ENCODE data around the gene DDX55.
A peak's percentile ranks its signal among the peaks of the same experiment; 100 is the strongest.
"Not testable (repeated sequence)": the region's sequence is repeated elsewhere in the genome, so short reads cannot be mapped to it uniquely, and the experiment has no call there.

Gene DDX55

GRCh38 chr12:123578829-123579228 lies 23.1 kb upstream of the DDX55 start:
- H3K27ac ChIP-seq (ENCODE audit: low read depth, low read length, severe bottlenecking); H3K9me3 ChIP-seq (ENCODE audit: control insufficient read depth, low read length); H3K4me3 ChIP-seq (ENCODE audit: extremely low read depth, insufficient read depth, low read length, poor library complexity, severe bottlenecking); H3K36me3 ChIP-seq (ENCODE audit: control insufficient read depth, insufficient read depth, low read length); H3K4me1 ChIP-seq (ENCODE audit: control insufficient read depth, insufficient read depth, low read length, poor library complexity, severe bottlenecking): not testable (repeated sequence)
- 100% methylated on average over 1 of the region's 4 CpGs; no CpG with 5 or more reads in 1 of the 2 experiments for WGBS, 2 experiments (ENCODE audit: insufficient coverage in 2 of 2)

DNA sequence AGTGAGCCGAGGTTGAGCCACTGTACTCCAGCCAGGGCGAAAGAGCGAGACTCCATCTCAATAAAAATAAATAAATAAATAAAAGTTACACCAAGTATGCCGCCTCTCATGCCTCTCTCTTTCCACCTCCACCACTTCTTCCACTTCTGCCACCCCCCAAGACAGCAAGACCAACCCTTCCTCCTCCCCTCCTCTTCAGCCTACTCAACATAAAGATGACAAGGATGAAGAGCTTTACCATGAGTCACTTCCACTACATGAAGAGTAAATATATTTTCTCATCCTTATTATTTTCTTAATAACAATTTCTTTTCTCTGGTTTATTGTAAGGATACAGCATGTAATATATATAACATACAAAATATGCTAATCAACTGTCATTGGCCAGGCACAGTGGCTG lies 21.1 kb upstream of the DDX55 start:
- Histone ChIP-seq H3K9me3 (ENCODE audit: control insufficient read depth, low read length) (peaks cover 3% of the 10 kb centered on the region), H3K27ac (ENCODE audit: low read depth, low read length, severe bottlenecking) (no peak overlapping the region), H3K4me1 (ENCODE audit: control insufficient read depth, insufficient read depth, low read length, poor library complexity, severe bottlenecking) (peaks cover 8% of the 10 kb centered on the region), H3K36me3 (ENCODE audit: control insufficient read depth, insufficient read depth, low read length) (peaks cover 5% of the 10 kb centered on the region), H3K4me3 (ENCODE audit: extremely low read depth, insufficient read depth, low read length, poor library complexity, severe bottlenecking) (no peak overlapping the region)
- 100% methylated on average over 1 of the region's 4 CpGs; no CpG with 5 or more reads in 1 of the 2 experiments for WGBS, 2 experiments (ENCODE audit: insufficient coverage in 2 of 2)

DNA sequence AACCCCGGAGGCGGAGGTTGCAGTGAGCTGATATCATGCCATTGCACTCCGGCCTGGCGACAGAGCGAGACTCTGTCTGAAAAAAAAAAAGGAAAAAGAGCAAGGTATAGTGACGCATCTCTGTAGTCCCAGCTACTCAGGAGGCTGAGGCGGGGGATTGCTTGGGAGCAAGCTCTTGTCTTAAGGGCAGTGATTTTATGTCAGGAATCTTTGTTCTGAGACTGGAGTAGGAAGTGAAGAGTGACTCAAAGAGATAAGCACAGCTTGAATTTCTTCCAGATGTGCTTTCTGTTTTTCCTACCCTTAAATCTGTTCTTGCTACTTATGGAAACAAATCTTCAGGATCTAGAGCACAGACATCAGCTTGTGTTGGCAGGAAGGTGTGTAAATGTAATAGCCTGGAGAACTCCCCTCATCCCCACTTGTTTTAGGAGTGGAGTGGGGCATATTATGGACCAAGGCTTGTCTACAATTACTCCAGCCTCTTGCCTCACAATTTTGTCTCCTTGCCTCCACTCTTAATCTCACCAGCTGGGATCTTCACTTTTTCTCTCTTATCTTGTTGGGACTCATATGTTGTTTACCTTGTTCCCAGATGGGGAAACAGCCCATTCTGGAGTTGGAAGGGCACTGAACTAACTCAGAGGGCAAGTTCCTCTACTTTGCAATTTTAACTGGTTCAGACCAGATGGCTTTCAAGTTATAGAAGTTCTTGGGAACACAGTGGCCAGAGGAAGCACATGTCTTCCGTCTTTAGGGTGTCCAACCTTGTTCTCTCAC lies 10.0 kb upstream of the DDX55 start:
- WGBS, 2 experiments (ENCODE audit: insufficient coverage in 2 of 2), result 83 to 90% methylated on average over 7 to 8 of the region's 8 CpGs
- Histone ChIP-seq H3K36me3 (ENCODE audit: control insufficient read depth, insufficient read depth, low read length) (peaks cover 95% of the 10 kb centered on the region), H3K4me1 (ENCODE audit: control insufficient read depth, insufficient read depth, low read length, poor library complexity, severe bottlenecking) (peaks cover 21% of the 10 kb centered on the region), H3K27ac (ENCODE audit: low read depth, low read length, severe bottlenecking) (peak overlapping the region; percentile 29), H3K9me3 (ENCODE audit: control insufficient read depth, low read length) (no peaks in the 10 kb centered on the region), H3K4me3 (ENCODE audit: extremely low read depth, insufficient read depth, low read length, poor library complexity, severe bottlenecking) (no peak overlapping the region)

DNA sequence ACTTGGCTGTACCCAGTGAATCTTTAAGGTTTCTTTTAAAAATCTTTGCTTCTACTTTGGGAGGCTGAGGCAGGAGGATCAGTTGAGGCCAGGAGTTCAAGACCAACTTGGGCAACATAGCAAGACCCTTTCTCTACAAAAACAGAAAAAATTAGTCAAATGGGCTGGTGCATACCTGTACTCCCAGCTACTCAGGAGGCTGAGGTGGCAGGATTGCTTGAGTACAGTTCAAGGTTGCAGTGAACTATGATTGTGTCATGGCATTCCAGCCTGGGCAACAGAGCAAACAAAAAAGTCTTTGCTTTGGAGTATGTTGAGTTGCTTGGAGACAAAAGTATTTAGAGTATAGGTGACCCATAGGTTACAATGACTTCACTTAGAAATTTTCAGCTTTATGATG lies 6.2 kb upstream of the DDX55 start:
- Histone ChIP-seq H3K27ac (ENCODE audit: low read depth, low read length, severe bottlenecking) (no peak overlapping the region), H3K9me3 (ENCODE audit: control insufficient read depth, low read length) (no peaks in the 10 kb centered on the region), H3K4me1 (ENCODE audit: control insufficient read depth, insufficient read depth, low read length, poor library complexity, severe bottlenecking) (peaks cover 14% of the 10 kb centered on the region), H3K4me3 (ENCODE audit: extremely low read depth, insufficient read depth, low read length, poor library complexity, severe bottlenecking) (no peak overlapping the region), H3K36me3 (ENCODE audit: control insufficient read depth, insufficient read depth, low read length) (peaks cover 78% of the 10 kb centered on the region)

- Histone ChIP-seq H3K4me3 (ENCODE audit: extremely low read depth, insufficient read depth, low read length, poor library complexity, severe bottlenecking) (no peak overlapping the region), H3K36me3 (ENCODE audit: control insufficient read depth, insufficient read depth, low read length) (peaks cover 64% of the 10 kb centered on the region), H3K4me1 (ENCODE audit: control insufficient read depth, insufficient read depth, low read length, poor library complexity, severe bottlenecking) (peaks cover 1% of the 10 kb centered on the region), H3K27ac (ENCODE audit: low read depth, low read length, severe bottlenecking) (no peak overlapping the region), H3K9me3 (ENCODE audit: control insufficient read depth, low read length) (no peaks in the 10 kb centered on the region)
- WGBS, 2 experiments (ENCODE audit: insufficient coverage in 2 of 2), result 93 to 100% methylated on average over 3 of the region's 3 CpGs
Observed at GRCh38 chr12:123597100-123597499, 4.8 kb upstream of the DDX55 start.

GRCh38 chr12:123598522-123598921 lies 3.4 kb upstream of the DDX55 start:
- Histone ChIP-seq H3K9me3 (ENCODE audit: control insufficient read depth, low read length) (no peaks in the 10 kb centered on the region), H3K36me3 (ENCODE audit: control insufficient read depth, insufficient read depth, low read length) (peaks cover 51% of the 10 kb centered on the region), H3K4me1 (ENCODE audit: control insufficient read depth, insufficient read depth, low read length, poor library complexity, severe bottlenecking) (no peaks in the 10 kb centered on the region), H3K27ac (ENCODE audit: low read depth, low read length, severe bottlenecking) (peak overlapping the region; percentile 53), H3K4me3 (ENCODE audit: extremely low read depth, insufficient read depth, low read length, poor library complexity, severe bottlenecking) (no peak overlapping the region)
- WGBS, 2 experiments (ENCODE audit: insufficient coverage in 2 of 2), result 97 to 100% methylated on average over 2 of the region's 3 CpGs

- Histone ChIP-seq H3K4me3 (ENCODE audit: extremely low read depth, insufficient read depth, low read length, poor library complexity, severe bottlenecking) (no peak overlapping the region), H3K27ac (ENCODE audit: low read depth, low read length, severe bottlenecking) (peak overlapping the region; percentile 32), H3K4me1 (ENCODE audit: control insufficient read depth, insufficient read depth, low read length, poor library complexity, severe bottlenecking) (peaks cover 2% of the 10 kb centered on the region), H3K9me3 (ENCODE audit: control insufficient read depth, low read length) (no peaks in the 10 kb centered on the region), H3K36me3 (ENCODE audit: control insufficient read depth, insufficient read depth, low read length) (peaks cover 51% of the 10 kb centered on the region)
- 73 to 100% methylated on average over 1 of the region's 1 CpG for WGBS, 2 experiments (ENCODE audit: insufficient coverage in 2 of 2)
Observed at GRCh38 chr12:123599310-123599709, 2.6 kb upstream of the DDX55 start.

DNA sequence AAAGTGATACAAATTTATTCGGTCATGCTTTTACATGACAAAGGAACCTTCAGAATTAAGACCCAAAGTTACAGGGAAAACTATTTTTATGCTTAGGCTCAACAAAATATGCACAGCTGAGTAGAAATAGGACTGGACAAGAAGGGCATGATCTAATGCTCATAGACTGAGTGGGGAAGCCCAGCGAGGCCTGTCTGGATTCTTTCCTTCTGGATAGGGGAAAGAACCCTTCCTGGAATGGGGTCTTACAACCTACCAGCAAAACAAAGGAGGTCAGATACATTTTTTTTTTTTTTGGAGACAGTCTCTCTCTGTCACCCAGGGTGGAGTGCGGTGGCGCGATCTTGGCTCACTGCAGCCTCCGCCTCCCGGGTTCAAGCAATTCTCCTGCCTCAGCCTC lies 2.2 kb upstream of the DDX55 start:
- Histone ChIP-seq H3K4me3 (ENCODE audit: extremely low read depth, insufficient read depth, low read length, poor library complexity, severe bottlenecking) (no peak overlapping the region), H3K36me3 (ENCODE audit: control insufficient read depth, insufficient read depth, low read length) (peaks cover 52% of the 10 kb centered on the region), H3K4me1 (ENCODE audit: control insufficient read depth, insufficient read depth, low read length, poor library complexity, severe bottlenecking) (peaks cover 2% of the 10 kb centered on the region), H3K9me3 (ENCODE audit: control insufficient read depth, low read length) (no peaks in the 10 kb centered on the region), H3K27ac (ENCODE audit: low read depth, low read length, severe bottlenecking) (no peak overlapping the region)
- WGBS, 2 experiments (ENCODE audit: insufficient coverage in 2 of 2), result 87 to 100% methylated on average over 1 to 7 of the region's 7 CpGs

GRCh38 chr12:123602651-123603195 lies 824 bp downstream of the DDX55 start:
- Histone ChIP-seq H3K9me3 (ENCODE audit: control insufficient read depth, low read length) (no peaks in the 10 kb centered on the region), H3K36me3 (ENCODE audit: control insufficient read depth, insufficient read depth, low read length) (peaks cover 54% of the 10 kb centered on the region), H3K4me1 (ENCODE audit: control insufficient read depth, insufficient read depth, low read length, poor library complexity, severe bottlenecking) (peaks cover 2% of the 10 kb centered on the region), H3K27ac (ENCODE audit: low read depth, low read length, severe bottlenecking) (peak overlapping the region; percentile 82), H3K4me3 (ENCODE audit: extremely low read depth, insufficient read depth, low read length, poor library complexity, severe bottlenecking) (peak overlapping the region; percentile 100)
- WGBS, 2 experiments (ENCODE audit: insufficient coverage in 2 of 2), result 16 to 27% methylated on average over 6 of the region's 7 CpGs

GRCh38 chr12:123603495-123603894 lies 1.6 kb downstream of the DDX55 start:
- peaks cover 54% of the 10 kb centered on the region for H3K36me3 ChIP-seq (ENCODE audit: control insufficient read depth, insufficient read depth, low read length)
- WGBS, 2 experiments (ENCODE audit: insufficient coverage in 2 of 2), result 91 to 98% methylated on average over 5 to 10 of the region's 11 CpGs
- not testable (repeated sequence) for H3K4me1 ChIP-seq (ENCODE audit: control insufficient read depth, insufficient read depth, low read length, poor library complexity, severe bottlenecking); H3K4me3 ChIP-seq (ENCODE audit: extremely low read depth, insufficient read depth, low read length, poor library complexity, severe bottlenecking); H3K27ac ChIP-seq (ENCODE audit: low read depth, low read length, severe bottlenecking); H3K9me3 ChIP-seq (ENCODE audit: control insufficient read depth, low read length)

- H3K27ac ChIP-seq (ENCODE audit: low read depth, low read length, severe bottlenecking), result no peak overlapping the region
- H3K4me3 ChIP-seq (ENCODE audit: extremely low read depth, insufficient read depth, low read length, poor library complexity, severe bottlenecking), result no peak overlapping the region
- 79 to 100% methylated on average over 3 to 4 of the region's 4 CpGs for WGBS, 2 experiments (ENCODE audit: insufficient coverage in 2 of 2)
- H3K9me3 ChIP-seq (ENCODE audit: control insufficient read depth, low read length), result no peaks in the 10 kb centered on the region
- H3K4me1 ChIP-seq (ENCODE audit: control insufficient read depth, insufficient read depth, low read length, poor library complexity, severe bottlenecking), result peaks cover 2% of the 10 kb centered on the region
- peaks cover 91% of the 10 kb centered on the region for H3K36me3 ChIP-seq (ENCODE audit: control insufficient read depth, insufficient read depth, low read length)
Observed at GRCh38 chr12:123607756-123608155, 5.9 kb downstream of the DDX55 start.
